HepG2 (cell line): Measurements from ENCODE around the gene CECR2. TPM values are rescaled to one million over a fixed set of nuclear protein-coding genes. Genes with fewer than 3 reads are reported as not detected.

Source experiments
- ATAC-seq: fragments of 200-7000 bp; cut with Tn5 transposase; 3 replicates; pipeline ENCODE4 v1.9.1; 2020; ENCODE audit warnings: mild to moderate bottlenecking, moderate library complexity
- BruUV-seq: library from RNA; stranded (reverse); fragments of 400-500 nt; replicated peaks from 2 replicates; lab custom pipeline; 2021; lab: Mats Ljungman, UMichigan
- CTCF ChIA-PET: fragments of 300-600 bp; formaldehyde crosslinking; extraction: SDS; loops from one replicate; lab custom pipeline; 2021; ENCODE audit warnings: low total read pairs, inconsistent platforms, low intra/inter-chr PET ratio; lab: Yijun Ruan, JAX
- POLR2A ChIA-PET: fragments of 350-600 bp; sonication (Branson Sonifier 250); formaldehyde crosslinking; loops from one replicate; lab custom pipeline; 2020; ENCODE audit warnings: antibody characterized with exemption, inconsistent platforms; lab: Yijun Ruan, JAX
- DNase-seq: peaks from one replicate; pipeline ENCODE4 v3.0.0-alpha.2; 2015; ENCODE audit warnings: low spot score
- FAIRE-seq: peaks from 3 replicates; lab custom pipeline; 2011; peaks lifted over from hg19 to GRCh38; lab: Jason Lieb, UNC
- H2AFZ ChIP-seq: one replicate; pipeline ENCODE4 v1.6.1; 2011; ENCODE audit warnings: low read length, inconsistent platforms
- H3K27ac ChIP-seq: fragments of 300-600 bp; 3 replicates; pipeline ENCODE4 v1.8.0; 2011; ENCODE audit warnings: mixed run types, mild to moderate bottlenecking, mixed read lengths, low read length, inconsistent platforms; ENCODE audit not compliant: insufficient read depth; ENCODE audit errors: extremely low read length
- H3K27me3 ChIP-seq, 2 experiments: fragments of 200-600 bp in 1 of 2; 2 replicates in 1 of 2; 3 replicates in 1 of 2; pipeline versions ENCODE4 v1.6.0 to v1.8.0; 2011; ENCODE audit warnings: low read length in 2 of 2, mild to moderate bottlenecking in 2 of 2, moderate library complexity in 2 of 2, inconsistent platforms in 1 of 2; ENCODE audit not compliant: insufficient read depth in 2 of 2, control insufficient read depth in 1 of 2
- H3K36me3 ChIP-seq, 2 experiments: fragments of 200-600 bp in 1 of 2; replicated peaks in 1 of 2; 2 replicates in 1 of 2; 3 replicates in 1 of 2; pipeline versions ENCODE4 v1.5.1 to v1.8.0; 2011; ENCODE audit warnings: low read length in 2 of 2, inconsistent platforms in 1 of 2; ENCODE audit not compliant: insufficient read depth in 2 of 2, control insufficient read depth in 1 of 2
- H3K4me1 ChIP-seq: 2 replicates; pipeline ENCODE4 v1.5.1; 2012; ENCODE audit warnings: low read length, inconsistent platforms; ENCODE audit not compliant: insufficient read depth
- H3K4me2 ChIP-seq: 2 replicates; pipeline ENCODE4 v1.6.0; 2011; ENCODE audit warnings: low read depth, low read length, inconsistent platforms
- H3K4me3 ChIP-seq, 3 experiments: fragments of 200-600 bp in 1 of 3; sonication (generic), shearing (Covaris generic) in 1 of 3; replicated peaks in 1 of 3; 2 replicates each; pipeline ENCODE4 v1.5.1; 2011 to 2016; ENCODE audit warnings: low read length in 3 of 3, inconsistent platforms in 2 of 3, low read depth in 2 of 3, mild to moderate bottlenecking in 2 of 3, control low read depth in 1 of 3, mixed read lengths in 1 of 3; ENCODE audit not compliant: insufficient read depth in 1 of 3
- H3K79me2 ChIP-seq: one replicate; pipeline ENCODE4 v1.6.1; 2011; ENCODE audit warnings: low read length, inconsistent platforms; ENCODE audit not compliant: insufficient read depth
- H3K9ac ChIP-seq: 2 replicates; pipeline ENCODE4 v1.6.0; 2011; ENCODE audit warnings: mild to moderate bottlenecking, low read depth, low read length, inconsistent platforms; ENCODE audit not compliant: insufficient read depth
- H3K9me3 ChIP-seq: 2 replicates; pipeline ENCODE4 v1.5.1; 2012; ENCODE audit warnings: mild to moderate bottlenecking, low read length
- H4K20me1 ChIP-seq: 2 replicates; pipeline ENCODE4 v1.6.0; 2011; ENCODE audit warnings: inconsistent platforms, mild to moderate bottlenecking, low read length, moderate library complexity; ENCODE audit not compliant: insufficient read depth
- HNRNPH1 ChIP-seq: fragments of 200-400 bp; formaldehyde crosslinking; optimal IDR thresholded peaks from 2 replicates; pipeline ENCODE3; 2017; ENCODE audit warnings: mild to moderate bottlenecking, low read depth, low read length
- KAT8 ChIP-seq: IDR thresholded peaks from 2 replicates; pipeline ENCODE4 v1.6.1; 2016; ENCODE audit warnings: missing genetic modification reagents, missing compliant biosample characterization
- PAWR ChIP-seq: sonication (generic); formaldehyde crosslinking; IDR thresholded peaks from 2 replicates; pipeline ENCODE4 v1.4.0; 2020; ENCODE audit warnings: missing genetic modification reagents, mild to moderate bottlenecking, borderline replicate concordance
- SALL1 ChIP-seq: sonication (generic); formaldehyde crosslinking; IDR thresholded peaks from 2 replicates; pipeline ENCODE4 v1.8.0; 2022; ENCODE audit warnings: mild to moderate bottlenecking, missing genetic modification reagents
- SAP130 ChIP-seq: IDR thresholded peaks from 2 replicates; pipeline ENCODE4 v1.6.1; 2016; ENCODE audit warnings: low read depth
- SP5 ChIP-seq: IDR thresholded peaks from 2 replicates; pipeline ENCODE4 v1.6.1; 2016; ENCODE audit warnings: low read depth, borderline replicate concordance
- TFAP4 ChIP-seq: sonication (generic); IDR thresholded peaks from 2 replicates; pipeline ENCODE4 v1.6.1; 2016; ENCODE audit warnings: low read depth, borderline replicate concordance
- ZBTB26 ChIP-seq: IDR thresholded peaks from 2 replicates; pipeline ENCODE4 v1.6.1; 2016; ENCODE audit warnings: missing compliant biosample characterization, missing genetic modification reagents, borderline replicate concordance
- ZBTB42 ChIP-seq: sonication (generic); formaldehyde crosslinking; IDR thresholded peaks from 2 replicates; pipeline ENCODE4 v1.5.0; 2020; ENCODE audit warnings: mild to moderate bottlenecking, missing genetic modification reagents
- ZC3H13 ChIP-seq: sonication (generic); formaldehyde crosslinking; IDR thresholded peaks from 2 replicates; pipeline ENCODE4 v1.8.1; 2023; ENCODE audit warnings: mild to moderate bottlenecking, missing genetic modification reagents, moderate library complexity
- ZFP41 ChIP-seq: sonication (generic); formaldehyde crosslinking; IDR thresholded peaks from 2 replicates; pipeline ENCODE4 v1.4.0; 2020; ENCODE audit warnings: mild to moderate bottlenecking, missing genetic modification reagents, borderline replicate concordance
- ZFP91 ChIP-seq: sonication (generic); formaldehyde crosslinking; IDR thresholded peaks from 2 replicates; pipeline ENCODE4 v1.9.0; 2022; ENCODE audit warnings: missing genetic modification reagents, mild to moderate bottlenecking, borderline replicate concordance
- ZNF251 ChIP-seq: sonication (generic); formaldehyde crosslinking; IDR thresholded peaks from 2 replicates; pipeline ENCODE4 v1.9.0; 2021; ENCODE audit warnings: mild to moderate bottlenecking, missing genetic modification reagents
- ZNF281 ChIP-seq: sonication (generic); formaldehyde crosslinking; IDR thresholded peaks from 2 replicates; pipeline ENCODE4 v1.4.0; 2020; ENCODE audit warnings: missing genetic modification reagents, borderline replicate concordance
- ZNF331 ChIP-seq: sonication (generic); formaldehyde crosslinking; IDR thresholded peaks from 2 replicates; pipeline ENCODE4 v1.4.0; 2020; ENCODE audit warnings: missing genetic modification reagents
- ZNF777 ChIP-seq: sonication (generic); formaldehyde crosslinking; IDR thresholded peaks from 2 replicates; pipeline ENCODE4 v1.4.0; 2020; ENCODE audit warnings: missing genetic modification reagents
- WGBS: methylation state at CpG from one replicate; pipeline ENCODE4 v1.1.6; 2017; ENCODE audit warnings: low lambda C conversion rate; 5-methylcytosine and 5-hydroxymethylcytosine counted together
- in situ Hi-C: cut with HindIII; loops from 2 replicates; pipeline ENCODE4 v1.10.0; 2017; ENCODE audit warnings: low pct_unique_long_range_greater_than_20kb; ENCODE audit not compliant: extremely low pct_ligation_motif_present
- intact Hi-C: fragments of 100-400 bp; cut with micrococcal nuclease; formaldehyde crosslinking; loops from one replicate; pipeline ENCODE4 v1.10.0; 2022; ENCODE audit not compliant: unreplicated experiment
- polyA plus RNA-seq, 8 experiments: library from polyadenylated mRNA; depleted of rRNA in 3 of 8; stranded (reverse) in 7 of 8; unstranded in 1 of 8; fragments of >200 nt; fragmentation: Illumina TruSeq in 4 of 8; extraction: Trizol in 4 of 8; gene quantifications; 2 replicates each; pipeline versions ENCODE4 v1.2.1 to v1.2.3, GENCODE V29; 2011 to 2016; ENCODE audit warnings: low read depth in 4 of 8, missing spikeins in 1 of 8, mixed read lengths in 1 of 8; ENCODE audit not compliant: insufficient read depth in 1 of 8
- total RNA-seq, 5 experiments: library from RNA; depleted of rRNA; stranded (reverse); fragments of >200 nt; fragmentation: Illumina TruSeq; extraction: Trizol; gene quantifications; 2 replicates each; pipeline ENCODE4 v1.2.3, GENCODE V29; 2016; ENCODE audit warnings: low read depth in 1 of 5

The CECR2 gene
- total and polyA plus RNA-seq, 2 of the 13 experiments (the other 11 are each of a cell fraction or from before 2014, with no cell fraction given) = not detected

GRCh38 chr22:17552737-17553136 lies 183.5 kb downstream of the CECR2 start:
- in situ Hi-C loops = no loop called here
- H3K27me3 ChIP-seq = peaks cover 2 to 60% of the 10 kb centered on the region in 2 experiments; a peak in 4 of 5 replicates
- no peak for DNase-seq
- no peak overlapping the region for H2AFZ ChIP-seq
- H3K9me3 ChIP-seq = no peaks in the 10 kb centered on the region
- WGBS = 10% methylated on average over 7 of the region's 7 CpGs
- POLR2A ChIA-PET = no interaction called here
- intact Hi-C loops = no loop called here
- CTCF ChIA-PET = no interaction called here
- no peak for FAIRE-seq
- no peak for ATAC-seq
- no peaks in the 10 kb centered on the region for H3K79me2 ChIP-seq
- no peaks in the 10 kb centered on the region for H3K4me1 ChIP-seq
- H3K4me3 ChIP-seq = no peak overlapping the region
- no peaks in the 10 kb centered on the region for H4K20me1 ChIP-seq
- TF ChIP-seq ZNF281 (no peak), PAWR (CRISPR knock-in tag) (no peak), ZFP41 (CRISPR knock-in tag) (no peak), ZBTB42 (CRISPR knock-in tag) (no peak), KAT8 (CRISPR knock-in tag) (no peak), TFAP4 (no peak), SAP130 (no peak), SP5 (CRISPR knock-in tag) (no peak), ZNF251 (CRISPR knock-in tag) (no peak), ZNF777 (CRISPR knock-in tag) (no peak), HNRNPH1 (no peak), ZC3H13 (CRISPR knock-in tag) (no peak), ZNF331 (no peak), ZBTB26 (CRISPR knock-in tag) (no peak), SALL1 (no peak), ZFP91 (CRISPR knock-in tag) (no peak)
- H3K36me3 ChIP-seq = no peaks in the 10 kb centered on the region
- no peak overlapping the region for H3K4me2 ChIP-seq
- H3K9ac ChIP-seq = no peak overlapping the region
- H3K27ac ChIP-seq = no peak overlapping the region
- BruUV-seq = no TSS peak
